Keratinocyte (primary cell): ENCODE measurements around the gene RNU1-2.

Experiments
- CTCF ChIP-seq, 3 experiments: IDR thresholded peaks in 1 of 3; conservative IDR thresholded peaks in 1 of 3; optimal IDR thresholded peaks in 1 of 3; 2 replicates in 2 of 3; 3 replicates in 1 of 3; pipeline versions ENCODE3 to v1.5.1; 2011; ENCODE audit warnings: low read length in 3 of 3, mild to moderate bottlenecking in 3 of 3, moderate library complexity in 2 of 3, control low read depth in 1 of 3, inconsistent platforms in 1 of 3; ENCODE audit not compliant: insufficient read depth in 2 of 3; ENCODE audit errors: extremely low read depth in 1 of 3
- EZH2 ChIP-seq: IDR thresholded peaks from one replicate; pipeline ENCODE4 v1.6.1; 2012; ENCODE audit warnings: inconsistent platforms, mild to moderate bottlenecking, low read length, moderate library complexity

DNA sequence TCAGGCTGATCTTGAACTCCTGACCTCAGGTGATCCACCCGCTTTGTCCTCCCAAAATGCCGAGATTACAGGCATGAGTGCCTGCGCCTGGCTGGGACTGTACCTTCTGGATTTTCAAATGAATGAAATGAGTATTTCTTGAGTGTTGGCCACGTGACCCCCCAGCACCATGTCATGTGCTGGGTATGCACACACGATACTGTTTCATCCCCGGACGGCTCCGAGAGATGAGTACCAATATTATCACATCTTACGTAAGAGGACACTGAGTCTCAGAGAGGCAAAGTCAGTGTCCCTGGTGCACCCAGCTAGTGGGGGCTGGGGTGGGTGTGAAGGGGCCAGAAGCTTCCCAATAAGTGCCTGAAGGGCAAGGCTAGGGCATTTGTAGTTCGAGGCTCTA lies 25.2 kb downstream of the RNU1-2 start:
- TF ChIP-seq CTCF (optimal IDR thresholded peaks at IDR 0.05 in 1 of 3, IDR thresholded peaks at IDR 0.05 in 1 of 3, conservative IDR thresholded peaks at IDR 0.05 in 1 of 3; ENCODE audit: extremely low read depth in 1 of 3, insufficient read depth in 2 of 3, low read length in 3 of 3) (no peak), EZH2 (no peak)
